Adrenal gland (tissue), 12 donors: ENCODE results near the gene ARMS2. TPM values are rescaled to one million over a fixed set of nuclear protein-coding genes. Genes with fewer than 3 reads are reported as not detected.
A peak's percentile ranks its signal among the peaks of the same experiment; 100 is the strongest.

Experiments used
- DNase-seq, 7 donors: peaks; one replicate each; pipeline ENCODE4 v3.0.0-alpha.2; 2019 to 2020
- H3K27ac ChIP-seq, 5 donors: fragments of 200-600 bp; sonication (generic) in 4 of 5; 1 replicate in 3 of 5; 2 replicates in 2 of 5; pipeline versions ENCODE4 v1.5.1 to v1.8.0; 2016 to 2020; ENCODE audit warnings: mild to moderate bottlenecking in 1 of 5
- H3K27me3 ChIP-seq: fragments of 200-600 bp; 2 replicates; pipeline ENCODE4 v1.8.0; 2021
- H3K36me3 ChIP-seq, 2 donors: fragments of 200-600 bp; replicated peaks in 1 of 2; 1 replicate in 1 of 2; 2 replicates in 1 of 2; pipeline versions ENCODE4 v1.5.1 to v1.8.0; 2018 to 2022
- H3K4me1 ChIP-seq, 2 donors: fragments of 200-600 bp; replicated peaks in 1 of 2; 1 replicate in 1 of 2; 2 replicates in 1 of 2; pipeline versions ENCODE4 v1.5.1 to v1.8.0; 2018 to 2021
- H3K4me3 ChIP-seq, 4 donors: fragments of 200-600 bp; sonication (generic) in 3 of 4; one replicate each; pipeline ENCODE4 v1.5.1; 2016 to 2018
- H3K9me3 ChIP-seq, 3 donors: fragments of 200-600 bp; sonication (generic) in 1 of 3; replicated peaks in 1 of 3; 1 replicate in 2 of 3; 2 replicates in 1 of 3; pipeline versions ENCODE4 v1.5.1 to v1.8.0; 2016 to 2021
- CTCF ChIP-seq, 6 experiments: fragments of 450-650 bp in 4 of 6; fragments of 200-600 bp in 2 of 6; sonication (generic) in 1 of 6; IDR thresholded peaks; 1 replicate in 5 of 6; 2 replicates in 1 of 6; pipeline versions ENCODE4 v1.5.1 to v1.8.0; 2016 to 2021; ENCODE audit warnings: antibody characterized with exemption in 6 of 6, mild to moderate bottlenecking in 2 of 6, moderate library complexity in 1 of 6
- POLR2A ChIP-seq, 2 donors: fragments of 450-650 bp; IDR thresholded peaks; one replicate each; pipeline ENCODE4 v1.6.1; 2017; ENCODE audit warnings: antibody characterized with exemption in 2 of 2, mild to moderate bottlenecking in 2 of 2, moderate library complexity in 1 of 2
- WGBS, 4 donors: extraction: QIAGEN DNeasy Blood & Tissue Kit in 2 of 4; methylation state at CpG; one replicate each; pipeline versions ENCODE4 v1.1.5 to v1.1.7; 2013 to 2017; 5-methylcytosine and 5-hydroxymethylcytosine counted together
- intact Hi-C, 2 donors: fragments of 100-400 bp; cut with DNase I; formaldehyde crosslinking; loops; one replicate each; pipeline versions ENCODE4 v1.14.1 to v1.15.0; 2022 to 2023
- polyA plus RNA-seq, 3 donors: library from polyadenylated mRNA; stranded (reverse); fragments of 200-250 nt in 2 of 3; fragments of 350-450 nt in 1 of 3; fragmentation: Illumina TruSeq in 1 of 3; extraction: RNeasy Lipid Tissue Mini Kit (QIAGEN cat#74804) in 1 of 3; gene quantifications; one replicate each; pipeline ENCODE4 v1.2.3, GENCODE V29; 2013 to 2014
- total RNA-seq, 9 donors: library from RNA; depleted of rRNA in 4 of 9; stranded (reverse); fragments of >200 nt in 4 of 9; fragments of 120-200 nt in 1 of 9; fragmentation: NEBNext Ultra II Directional in 1 of 9; extraction: Animal tissue kit (Norgen Biotek cat#: 25700) in 1 of 9; gene quantifications; one replicate each; pipeline versions ENCODE4 v1.1.0 to v1.2.4, GENCODE V29; 2013 to 2023
- donor health status: healthy with polysubstance abuse.
- donor health status: Bipolar disorder and iron deficiency.
- donor health status: DM: yes; HTN: yes; CAD: no.
- donor health status: DM: no; HTN: no; CAD: no.
- donor health status: DM: no; HTN: no; CAD: no.
- donor health status: DM: yes; HTN: yes; CAD: no.

Gene ARMS2
- total and polyA plus RNA-seq, 12 donors = 0.13 TPM; not detected in 11

- H3K4me3 ChIP-seq = no peak overlapping the region
- no peak for DNase-seq
- intact Hi-C loops = no loop called here
- TF ChIP-seq CTCF (IDR thresholded peaks at IDR 0.05) (no peak), POLR2A (IDR thresholded peaks at IDR 0.05) (no peak)
- peaks cover 0 to 3% of the 10 kb centered on the region in 2 donors for H3K36me3 ChIP-seq
- no peaks in the 10 kb centered on the region for H3K27me3 ChIP-seq
- WGBS, 4 donors = 78 to 94% (median 84%) methylated on average over 1 of the region's 1 CpG
- H3K4me1 ChIP-seq = peaks cover 6 to 20% of the 10 kb centered on the region in 2 donors
- H3K9me3 ChIP-seq = no peaks in the 10 kb centered on the region
- no peak overlapping the region for H3K27ac ChIP-seq
Observed at GRCh38 chr10:122419016-122419415, 35.4 kb upstream of the ARMS2 start.

GRCh38 chr10:122419876-122420623, 34.4 kb upstream of the ARMS2 start:
- Histone ChIP-seq H3K27me3 (no peaks in the 10 kb centered on the region), H3K9me3 (no peaks in the 10 kb centered on the region), H3K4me3 (no peak overlapping the region), H3K27ac (no peak overlapping the region), H3K4me1 (peaks cover 6 to 20% of the 10 kb centered on the region in 2 donors), H3K36me3 (peaks cover 0 to 3% of the 10 kb centered on the region in 2 donors)
- peak in 5 of 7 donors; percentile 24 to 47 (median 33) for DNase-seq
- intact Hi-C loops = no loop called here
- TF ChIP-seq CTCF (IDR thresholded peaks at IDR 0.05) (no peak), POLR2A (IDR thresholded peaks at IDR 0.05) (no peak)
- WGBS, 4 donors = 48 to 68% (median 60%) methylated on average over 3 of the region's 3 CpGs

GRCh38 chr10:122420624-122421007, 33.8 kb upstream of the ARMS2 start:
- intact Hi-C loops = no loop called here
- Histone ChIP-seq H3K27me3 (no peaks in the 10 kb centered on the region), H3K4me3 (no peak overlapping the region), H3K36me3 (peaks cover 0 to 3% of the 10 kb centered on the region in 2 donors), H3K4me1 (peaks cover 6 to 20% of the 10 kb centered on the region in 2 donors), H3K27ac (no peak overlapping the region), H3K9me3 (no peaks in the 10 kb centered on the region)
- TF ChIP-seq POLR2A (IDR thresholded peaks at IDR 0.05) (no peak), CTCF (IDR thresholded peaks at IDR 0.05) (no peak)
- 86 to 97% (median 95%) methylated on average over 3 of the region's 3 CpGs for WGBS, 4 donors
- no peak for DNase-seq

- H3K27ac ChIP-seq = no peak overlapping the region
- DNase-seq = no peak
- no peaks in the 10 kb centered on the region for H3K9me3 ChIP-seq
- intact Hi-C loops = no loop called here
- no peak overlapping the region for H3K4me3 ChIP-seq
- no peak for TF ChIP-seq POLR2A (IDR thresholded peaks at IDR 0.05)
- TF ChIP-seq CTCF (IDR thresholded peaks at IDR 0.05) = no peak
- H3K36me3 ChIP-seq = peaks cover 0 to 7% of the 10 kb centered on the region in 2 donors
- H3K27me3 ChIP-seq = no peaks in the 10 kb centered on the region
- H3K4me1 ChIP-seq = peaks cover 6 to 18% of the 10 kb centered on the region in 2 donors
- 82 to 92% (median 84%) methylated on average over 3 of the region's 3 CpGs for WGBS, 4 donors
Observed at GRCh38 chr10:122421054-122421625, 33.3 kb upstream of the ARMS2 start.
